OCI-LY1 (cell line): ENCODE results near the gene OSMR.

Experiments used
- H2AFZ ChIP-seq: fragments of 200-600 bp; sonication (generic), shearing (Covaris generic); 2 replicates; pipeline ENCODE4 v1.6.0; 2014; ENCODE audit warnings: antibody characterized with exemption, mild to moderate bottlenecking, low read length
- H3F3A ChIP-seq: fragments of 200-600 bp; sonication (generic), shearing (Covaris generic); 2 replicates; pipeline ENCODE4 v1.6.0; 2014; ENCODE audit warnings: mild to moderate bottlenecking, antibody characterized with exemption, low read length, moderate library complexity; ENCODE audit not compliant: insufficient read depth
- H3K27ac ChIP-seq: fragments of 200-600 bp; sonication (generic); 2 replicates; pipeline ENCODE4 v1.5.1; 2014; ENCODE audit warnings: low read length, mixed run types, mild to moderate bottlenecking, low read depth; ENCODE audit not compliant: poor library complexity, severe bottlenecking
- H3K27me3 ChIP-seq: fragments of 200-600 bp; sonication (generic); 2 replicates; pipeline ENCODE4 v1.6.0; 2014; ENCODE audit warnings: antibody characterized with exemption, mild to moderate bottlenecking, low read length, moderate library complexity; ENCODE audit not compliant: insufficient read depth
- H3K36me3 ChIP-seq: fragments of 200-600 bp; sonication (generic); 2 replicates; pipeline ENCODE4 v1.6.1; 2014; ENCODE audit warnings: mild to moderate bottlenecking, antibody characterized with exemption, low read length, moderate library complexity, mixed read lengths; ENCODE audit not compliant: insufficient read depth
- H3K4me1 ChIP-seq: fragments of 200-600 bp; sonication (generic); 2 replicates; pipeline ENCODE4 v1.5.1; 2014; ENCODE audit warnings: mild to moderate bottlenecking, low read length, moderate library complexity; ENCODE audit not compliant: insufficient read depth, severe bottlenecking
- H3K4me2 ChIP-seq: fragments of 200-600 bp; sonication (generic), shearing (Covaris generic); 2 replicates; pipeline ENCODE4 v1.6.1; 2014; ENCODE audit warnings: low read length
- H3K4me3 ChIP-seq: fragments of 200-600 bp; sonication (generic); 2 replicates; pipeline ENCODE4 v1.5.1; 2014; ENCODE audit warnings: low read length, low read depth, mild to moderate bottlenecking, mixed read lengths; ENCODE audit not compliant: poor library complexity, severe bottlenecking
- H3K79me2 ChIP-seq: fragments of 200-600 bp; shearing (Covaris generic); 2 replicates; pipeline ENCODE4 v1.6.1; 2016; ENCODE audit warnings: mixed run types, low read length, mixed read lengths; ENCODE audit not compliant: insufficient read depth
- H3K9ac ChIP-seq: fragments of 200-600 bp; sonication (generic), shearing (Covaris generic); 2 replicates; pipeline ENCODE4 v1.6.1; 2014; ENCODE audit warnings: mild to moderate bottlenecking, low read length, mixed read lengths
- H3K9me2 ChIP-seq: fragments of 200-600 bp; sonication (generic), shearing (Covaris generic); 2 replicates; pipeline ENCODE4 v1.6.1; 2014; ENCODE audit warnings: low read depth, mild to moderate bottlenecking, low read length, mixed read lengths
- H3K9me3 ChIP-seq: fragments of 200-600 bp; shearing (Covaris generic); 2 replicates; pipeline ENCODE4 v1.6.1; 2014; ENCODE audit warnings: low read length, mixed read lengths
- H4K20me1 ChIP-seq: fragments of 200-600 bp; sonication (generic), shearing (Covaris generic); 2 replicates; pipeline ENCODE4 v1.6.0; 2016; ENCODE audit warnings: mild to moderate bottlenecking, low read length; ENCODE audit not compliant: insufficient read depth
- EZH2 ChIP-seq: fragments of 200-600 bp; sonication (generic), shearing (Covaris generic); IDR thresholded peaks from 2 replicates; pipeline ENCODE4 v1.8.0; 2017; ENCODE audit warnings: borderline replicate concordance, mixed run types, mild to moderate bottlenecking, antibody characterized with exemption, low read length, moderate library complexity, mixed read lengths
- TF ChIP-seq, protein P1 (sequence below): fragments of 200-600 bp; sonication (generic), shearing (Covaris generic); IDR thresholded peaks from 2 replicates; pipeline ENCODE4 v1.5.1; 2017; ENCODE audit warnings: mild to moderate bottlenecking, antibody characterized with exemption, low read length, moderate library complexity, mixed read lengths

The OSMR gene

DNA sequence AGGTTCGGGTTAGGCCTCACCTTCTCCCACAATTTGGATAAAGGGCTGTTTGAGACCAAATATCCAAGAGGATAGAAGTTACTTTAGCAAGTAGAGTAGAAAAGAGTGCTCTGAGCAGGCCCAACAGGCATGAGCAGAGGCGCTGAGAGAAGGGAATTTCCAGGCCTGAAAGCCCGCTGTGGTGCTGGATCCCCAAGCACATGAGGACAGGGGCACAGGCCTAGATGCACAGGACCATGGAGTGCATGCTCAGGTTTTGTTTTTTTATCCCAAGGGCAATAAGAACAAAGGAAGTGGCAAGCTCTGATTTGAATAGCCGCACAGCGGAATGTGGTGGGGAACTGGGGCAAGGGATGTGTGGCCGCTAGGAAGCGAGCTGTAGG, 33.3 kb downstream of the OSMR start:
- Histone ChIP-seq H3K4me2 (no peak overlapping the region), H3K79me2 (no peaks in the 10 kb centered on the region)

DNA sequence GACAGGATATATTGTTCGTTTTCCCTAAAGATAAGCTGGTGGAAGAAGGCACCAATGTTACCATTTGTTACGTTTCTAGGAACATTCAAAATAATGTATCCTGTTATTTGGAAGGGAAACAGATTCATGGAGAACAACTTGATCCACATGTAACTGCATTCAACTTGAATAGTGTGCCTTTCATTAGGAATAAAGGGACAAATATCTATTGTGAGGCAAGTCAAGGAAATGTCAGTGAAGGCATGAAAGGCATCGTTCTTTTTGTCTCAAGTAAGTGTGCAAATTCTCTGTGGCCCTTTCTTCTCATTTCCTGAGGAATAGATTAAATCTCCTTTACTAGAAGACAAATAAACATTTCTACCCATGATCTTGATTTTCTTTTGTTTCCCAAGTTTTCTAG, 38.0 kb downstream of the OSMR start:
- Histone ChIP-seq H4K20me1 (no peaks in the 10 kb centered on the region), H2AFZ (no peak overlapping the region), H3K9me2 (no peaks in the 10 kb centered on the region), H3K27ac (no peak overlapping the region), H3K36me3 (no peaks in the 10 kb centered on the region), H3K4me2 (no peak overlapping the region), H3K79me2 (no peaks in the 10 kb centered on the region), H3K4me1 (no peaks in the 10 kb centered on the region), H3K9ac (no peak overlapping the region), H3K27me3 (no peaks in the 10 kb centered on the region), H3K4me3 (no peak overlapping the region), H3F3A (no peaks in the 10 kb centered on the region), H3K9me3 (no peaks in the 10 kb centered on the region)
- TF ChIP-seq, protein P1, sequence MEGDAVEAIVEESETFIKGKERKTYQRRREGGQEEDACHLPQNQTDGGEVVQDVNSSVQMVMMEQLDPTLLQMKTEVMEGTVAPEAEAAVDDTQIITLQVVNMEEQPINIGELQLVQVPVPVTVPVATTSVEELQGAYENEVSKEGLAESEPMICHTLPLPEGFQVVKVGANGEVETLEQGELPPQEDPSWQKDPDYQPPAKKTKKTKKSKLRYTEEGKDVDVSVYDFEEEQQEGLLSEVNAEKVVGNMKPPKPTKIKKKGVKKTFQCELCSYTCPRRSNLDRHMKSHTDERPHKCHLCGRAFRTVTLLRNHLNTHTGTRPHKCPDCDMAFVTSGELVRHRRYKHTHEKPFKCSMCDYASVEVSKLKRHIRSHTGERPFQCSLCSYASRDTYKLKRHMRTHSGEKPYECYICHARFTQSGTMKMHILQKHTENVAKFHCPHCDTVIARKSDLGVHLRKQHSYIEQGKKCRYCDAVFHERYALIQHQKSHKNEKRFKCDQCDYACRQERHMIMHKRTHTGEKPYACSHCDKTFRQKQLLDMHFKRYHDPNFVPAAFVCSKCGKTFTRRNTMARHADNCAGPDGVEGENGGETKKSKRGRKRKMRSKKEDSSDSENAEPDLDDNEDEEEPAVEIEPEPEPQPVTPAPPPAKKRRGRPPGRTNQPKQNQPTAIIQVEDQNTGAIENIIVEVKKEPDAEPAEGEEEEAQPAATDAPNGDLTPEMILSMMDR: no peak
- no peak for TF ChIP-seq EZH2

More for the DNA sequence above, 33.3 kb downstream of the OSMR start:
- H3K4me3 ChIP-seq: no peak overlapping the region
- H3F3A ChIP-seq: no peaks in the 10 kb centered on the region
- H3K27me3 ChIP-seq: no peaks in the 10 kb centered on the region
- no peak overlapping the region for H3K27ac ChIP-seq
- no peaks in the 10 kb centered on the region for H3K9me3 ChIP-seq
- TF ChIP-seq EZH2: no peak
- TF ChIP-seq, protein P1: no peak
- H3K36me3 ChIP-seq: no peaks in the 10 kb centered on the region
- no peaks in the 10 kb centered on the region for H3K4me1 ChIP-seq
- no peak overlapping the region for H2AFZ ChIP-seq
- H4K20me1 ChIP-seq: no peaks in the 10 kb centered on the region
- H3K9ac ChIP-seq: no peak overlapping the region
- no peaks in the 10 kb centered on the region for H3K9me2 ChIP-seq

DNA sequence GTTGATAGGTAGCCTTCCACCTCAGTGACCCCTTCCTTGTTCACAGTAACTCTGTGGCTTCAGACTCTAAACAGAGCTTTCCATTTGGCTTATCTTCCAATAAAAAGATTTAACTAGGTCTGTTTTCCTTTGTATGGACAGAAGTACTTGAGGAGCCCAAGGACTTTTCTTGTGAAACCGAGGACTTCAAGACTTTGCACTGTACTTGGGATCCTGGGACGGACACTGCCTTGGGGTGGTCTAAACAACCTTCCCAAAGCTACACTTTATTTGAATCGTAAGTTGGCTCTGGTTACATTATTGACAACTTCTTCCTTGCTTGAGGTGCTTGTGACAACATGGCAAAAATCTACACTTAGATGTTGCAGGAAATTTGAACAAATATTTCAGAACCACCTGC, 39.4 kb downstream of the OSMR start:
- H3K27me3 ChIP-seq: no peaks in the 10 kb centered on the region
- H3K4me3 ChIP-seq: no peak overlapping the region
- H3K9me2 ChIP-seq: no peaks in the 10 kb centered on the region
- no peaks in the 10 kb centered on the region for H3K36me3 ChIP-seq
- no peaks in the 10 kb centered on the region for H3K79me2 ChIP-seq
- H3K9me3 ChIP-seq: no peaks in the 10 kb centered on the region
- H2AFZ ChIP-seq: no peak overlapping the region
- H3K4me1 ChIP-seq: no peaks in the 10 kb centered on the region
- H3K4me2 ChIP-seq: no peak overlapping the region
- H3K9ac ChIP-seq: no peak overlapping the region
- no peaks in the 10 kb centered on the region for H3F3A ChIP-seq
- TF ChIP-seq EZH2: no peak
- TF ChIP-seq, protein P1: no peak
- H3K27ac ChIP-seq: no peak overlapping the region
- H4K20me1 ChIP-seq: no peaks in the 10 kb centered on the region
